ENCODE measurements around the gene LAD1.

Gene LAD1

GRCh38 chr1:201426479-201427310 lies 27.6 kb upstream of the LAD1 start:
- Histone ChIP-seq H3K4ac (ENCODE audit: low read depth, low read length) (no peak overlapping the region), H4K8ac (ENCODE audit: low read depth, low read length) (no peak overlapping the region), H4K12ac (ENCODE audit: low read depth, low read length) (no peak overlapping the region), H3K27me3 (ENCODE audit: insufficient read depth, low read length) (no peaks in the 10 kb centered on the region), H2AFZ (ENCODE audit: insufficient read depth, low read length, poor library complexity) (peak overlapping the region; percentile 17), H2BK5ac (ENCODE audit: low read depth, low read length, poor library complexity) (no peak overlapping the region), H3K9me3 (ENCODE audit: insufficient read depth, low read depth, low read length) (peaks cover 2% of the 10 kb centered on the region), H3K4me1 (ENCODE audit: control insufficient read depth in 1 of 2, insufficient read depth in 2 of 2, low read length in 2 of 2) (peaks cover 0 to 3% of the 10 kb centered on the region in 2 experiments), H4K91ac (ENCODE audit: low read depth, low read length) (no peak overlapping the region), H2BK12ac (ENCODE audit: low read length) (no peak overlapping the region), H2BK120ac (ENCODE audit: insufficient read depth, low read length, poor library complexity) (no peak overlapping the region), H3K14ac (ENCODE audit: low read length) (no peak overlapping the region), H3K23ac (ENCODE audit: low read length) (no peak overlapping the region), H3K4me2 (ENCODE audit: low read length) (no peak overlapping the region), H3K79me1 (ENCODE audit: low read length) (no peaks in the 10 kb centered on the region), H3K18ac (ENCODE audit: low read length) (no peak overlapping the region), H3K9ac (ENCODE audit: low read length) (no peak overlapping the region), H3K27ac (ENCODE audit: low read depth, low read length) (no peak overlapping the region), H2AK5ac (ENCODE audit: low read length) (no peak overlapping the region), H3K36me3 (ENCODE audit: control insufficient read depth in 1 of 2, insufficient read depth in 2 of 2, low read length in 2 of 2) (no peaks in the 10 kb centered on the region), H3K79me2 (ENCODE audit: control insufficient read depth, insufficient read depth, low read length, poor library complexity) (no peaks in the 10 kb centered on the region), H3K4me3 (ENCODE audit: low read depth, low read length) (no peak overlapping the region)
- no CpG with 5 or more reads among the region's 15 CpGs for whole genome bisulfite sequencing (ENCODE audit: extremely low coverage, insufficient coverage, insufficient read length)
- no peak for DNase-seq

- H3K4me2 ChIP-seq (ENCODE audit: low read length): no peak overlapping the region
- no peak overlapping the region for H3K23ac ChIP-seq (ENCODE audit: low read length)
- H3K4me3 ChIP-seq (ENCODE audit: low read depth, low read length): no peak overlapping the region
- no peak overlapping the region for H3K14ac ChIP-seq (ENCODE audit: low read length)
- no peak overlapping the region for H2AK5ac ChIP-seq (ENCODE audit: low read length)
- no peak for DNase-seq
- H3K18ac ChIP-seq (ENCODE audit: low read length): no peak overlapping the region
- H4K91ac ChIP-seq (ENCODE audit: low read depth, low read length): no peak overlapping the region
- no peak overlapping the region for H3K27ac ChIP-seq (ENCODE audit: low read depth, low read length)
- no CpG with 5 or more reads among the region's 2 CpGs for WGBS (ENCODE audit: extremely low coverage, insufficient coverage, insufficient read length)
- peaks cover 3% of the 10 kb centered on the region for H3K79me2 ChIP-seq (ENCODE audit: control insufficient read depth, insufficient read depth, low read length, poor library complexity)
- H2AFZ ChIP-seq (ENCODE audit: insufficient read depth, low read length, poor library complexity): no peak overlapping the region
- no peaks in the 10 kb centered on the region for H3K36me3 ChIP-seq (ENCODE audit: control insufficient read depth in 1 of 2, insufficient read depth in 2 of 2, low read length in 2 of 2)
- H2BK12ac ChIP-seq (ENCODE audit: low read length): no peak overlapping the region
- H3K79me1 ChIP-seq (ENCODE audit: low read length): peaks cover 3% of the 10 kb centered on the region
- no peak overlapping the region for H3K9ac ChIP-seq (ENCODE audit: low read length)
- H3K4ac ChIP-seq (ENCODE audit: low read depth, low read length): no peak overlapping the region
- H3K27me3 ChIP-seq (ENCODE audit: insufficient read depth, low read length): no peaks in the 10 kb centered on the region
- H3K4me1 ChIP-seq (ENCODE audit: control insufficient read depth in 1 of 2, insufficient read depth in 2 of 2, low read length in 2 of 2): peaks cover 12 to 14% of the 10 kb centered on the region in 2 experiments
- no peak overlapping the region for H2BK120ac ChIP-seq (ENCODE audit: insufficient read depth, low read length, poor library complexity)
- peaks cover 4% of the 10 kb centered on the region for H3K9me3 ChIP-seq (ENCODE audit: insufficient read depth, low read depth, low read length)
- H4K8ac ChIP-seq (ENCODE audit: low read depth, low read length): no peak overlapping the region
- no peak overlapping the region for H2BK5ac ChIP-seq (ENCODE audit: low read depth, low read length, poor library complexity)
- H4K12ac ChIP-seq (ENCODE audit: low read depth, low read length): no peak overlapping the region
Measured at GRCh38 chr1:201424146-201424545, 25.0 kb upstream of the LAD1 start.

DNA sequence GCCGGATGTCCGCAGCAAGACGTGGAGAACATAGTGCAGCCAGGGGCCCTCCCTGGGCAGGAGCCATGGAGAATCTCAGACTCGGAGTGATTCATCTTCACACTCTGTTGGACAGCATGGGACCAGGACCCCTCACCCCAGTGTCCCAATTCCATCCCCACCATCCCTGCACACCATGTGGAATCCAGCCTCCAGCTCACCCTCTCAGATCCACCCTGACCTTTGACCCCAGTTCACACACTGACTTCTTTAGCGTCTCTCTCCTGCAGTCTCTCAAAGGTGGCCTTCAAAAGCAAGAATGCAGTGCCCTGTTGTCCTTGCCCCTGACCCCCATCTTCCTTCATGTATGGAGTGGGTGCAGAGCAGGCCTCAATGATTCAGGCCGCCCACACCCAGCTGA lies 24.5 kb upstream of the LAD1 start:
- Histone ChIP-seq H3K27ac (ENCODE audit: low read depth, low read length) (no peak overlapping the region), H2BK120ac (ENCODE audit: insufficient read depth, low read length, poor library complexity) (no peak overlapping the region), H3K18ac (ENCODE audit: low read length) (no peak overlapping the region), H3K36me3 (ENCODE audit: control insufficient read depth in 1 of 2, insufficient read depth in 2 of 2, low read length in 2 of 2) (no peaks in the 10 kb centered on the region), H3K14ac (ENCODE audit: low read length) (no peak overlapping the region), H3K9me3 (ENCODE audit: insufficient read depth, low read depth, low read length) (peaks cover 4% of the 10 kb centered on the region), H3K4me2 (ENCODE audit: low read length) (no peak overlapping the region), H3K4ac (ENCODE audit: low read depth, low read length) (no peak overlapping the region), H4K91ac (ENCODE audit: low read depth, low read length) (no peak overlapping the region), H4K8ac (ENCODE audit: low read depth, low read length) (no peak overlapping the region), H3K9ac (ENCODE audit: low read length) (no peak overlapping the region), H3K23ac (ENCODE audit: low read length) (no peak overlapping the region), H2BK5ac (ENCODE audit: low read depth, low read length, poor library complexity) (no peak overlapping the region), H3K4me3 (ENCODE audit: low read depth, low read length) (no peak overlapping the region), H3K79me2 (ENCODE audit: control insufficient read depth, insufficient read depth, low read length, poor library complexity) (peaks cover 3% of the 10 kb centered on the region), H2AFZ (ENCODE audit: insufficient read depth, low read length, poor library complexity) (no peak overlapping the region), H3K4me1 (ENCODE audit: control insufficient read depth in 1 of 2, insufficient read depth in 2 of 2, low read length in 2 of 2) (peaks cover 12 to 14% of the 10 kb centered on the region in 2 experiments), H4K12ac (ENCODE audit: low read depth, low read length) (no peak overlapping the region), H2AK5ac (ENCODE audit: low read length) (no peak overlapping the region), H3K27me3 (ENCODE audit: insufficient read depth, low read length) (no peaks in the 10 kb centered on the region), H3K79me1 (ENCODE audit: low read length) (peaks cover 3% of the 10 kb centered on the region), H2BK12ac (ENCODE audit: low read length) (no peak overlapping the region)
- DNase-seq: no peak
- no CpG with 5 or more reads among the region's 6 CpGs for WGBS (ENCODE audit: extremely low coverage, insufficient coverage, insufficient read length)

- Histone ChIP-seq H3K4me2 (ENCODE audit: low read length) (no peak overlapping the region), H3K27me3 (ENCODE audit: insufficient read depth, low read length) (no peaks in the 10 kb centered on the region), H3K27ac (ENCODE audit: low read depth, low read length) (no peak overlapping the region), H3K4ac (ENCODE audit: low read depth, low read length) (no peak overlapping the region), H2AK5ac (ENCODE audit: low read length) (no peak overlapping the region), H2AFZ (ENCODE audit: insufficient read depth, low read length, poor library complexity) (no peak overlapping the region), H4K91ac (ENCODE audit: low read depth, low read length) (no peak overlapping the region), H3K36me3 (ENCODE audit: control insufficient read depth in 1 of 2, insufficient read depth in 2 of 2, low read length in 2 of 2) (no peaks in the 10 kb centered on the region), H3K23ac (ENCODE audit: low read length) (no peak overlapping the region), H3K79me1 (ENCODE audit: low read length) (peaks cover 3% of the 10 kb centered on the region), H3K14ac (ENCODE audit: low read length) (no peak overlapping the region), H2BK5ac (ENCODE audit: low read depth, low read length, poor library complexity) (no peak overlapping the region), H3K9ac (ENCODE audit: low read length) (no peak overlapping the region), H4K8ac (ENCODE audit: low read depth, low read length) (no peak overlapping the region), H4K12ac (ENCODE audit: low read depth, low read length) (no peak overlapping the region), H3K4me1 (ENCODE audit: control insufficient read depth in 1 of 2, insufficient read depth in 2 of 2, low read length in 2 of 2) (peaks cover 14% of the 10 kb centered on the region in 2 experiments), H2BK12ac (ENCODE audit: low read length) (no peak overlapping the region), H3K18ac (ENCODE audit: low read length) (no peak overlapping the region), H3K9me3 (ENCODE audit: insufficient read depth, low read depth, low read length) (peaks cover 4% of the 10 kb centered on the region), H3K79me2 (ENCODE audit: control insufficient read depth, insufficient read depth, low read length, poor library complexity) (peaks cover 3% of the 10 kb centered on the region), H2BK120ac (ENCODE audit: insufficient read depth, low read length, poor library complexity) (no peak overlapping the region), H3K4me3 (ENCODE audit: low read depth, low read length) (no peak overlapping the region)
- no peak for DNase-seq
- no CpG with 5 or more reads among the region's 6 CpGs for WGBS (ENCODE audit: extremely low coverage, insufficient coverage, insufficient read length)
Measured at GRCh38 chr1:201422436-201423030, 23.4 kb upstream of the LAD1 start.

Data from trophoblast cell (in vitro differentiated cells and primary cell).